OCI-LY3 (cell line): Measurements from ENCODE around the gene RASGRP3.

Experiments
- H2AFZ ChIP-seq: fragments of 200-600, 300-600 bp; shearing (Covaris generic); 2 replicates; pipeline ENCODE4 v1.6.0; 2014; ENCODE audit warnings: antibody characterized with exemption, low read depth, low read length
- H3K27ac ChIP-seq: fragments of 200-600, 300-600 bp; sonication (generic); 2 replicates; pipeline ENCODE4 v1.5.1; 2014; ENCODE audit warnings: mild to moderate bottlenecking, low read length, moderate library complexity, mixed read lengths
- H3K27me3 ChIP-seq: fragments of 200-600, 300-600 bp; sonication (generic); 2 replicates; pipeline ENCODE4 v1.6.1; 2014; ENCODE audit warnings: low read depth, low read length, mixed read lengths
- H3K36me3 ChIP-seq: fragments of 200-600, 300-600 bp; sonication (generic); replicated peaks from 2 replicates; pipeline ENCODE3; 2014; ENCODE audit warnings: low read depth, low read length, mixed read lengths
- H3K4me1 ChIP-seq: fragments of 300-600, 200-600 bp; sonication (generic); 2 replicates; pipeline ENCODE4 v1.6.1; 2014; ENCODE audit warnings: low read length, mixed read lengths
- H3K4me2 ChIP-seq: fragments of 200-600, 300-600 bp; sonication (generic); 2 replicates; pipeline ENCODE4 v1.6.1; 2014; ENCODE audit warnings: low read length, mixed read lengths
- H3K4me3 ChIP-seq: fragments of 300-600, 200-600 bp; sonication (generic); 2 replicates; pipeline ENCODE4 v1.5.1; 2014; ENCODE audit warnings: antibody characterized with exemption, mild to moderate bottlenecking, low read length, moderate library complexity
- H3K79me2 ChIP-seq: fragments of 300-600, 200-600 bp; shearing (Covaris generic); 2 replicates; pipeline ENCODE4 v1.6.1; 2014; ENCODE audit warnings: mild to moderate bottlenecking, low read length, mixed read lengths
- H3K9ac ChIP-seq: fragments of 300-600, 200-600 bp; shearing (Covaris generic); 2 replicates; pipeline ENCODE4 v1.6.0; 2014; ENCODE audit warnings: mild to moderate bottlenecking, low read length, moderate library complexity
- H3K9me3 ChIP-seq: fragments of 200-600, 300-600 bp; shearing (Covaris generic); 2 replicates; pipeline ENCODE4 v1.6.1; 2014; ENCODE audit warnings: low read length, mixed read lengths; ENCODE audit not compliant: insufficient read depth
- H4K20me1 ChIP-seq: fragments of 200-600, 300-600 bp; sonication (generic); 2 replicates; pipeline ENCODE4 v1.6.1; 2016; ENCODE audit warnings: low read length, mixed read lengths; ENCODE audit not compliant: insufficient read depth
- CTCF ChIP-seq: fragments of 200-600, 300-600 bp; sonication (generic); IDR thresholded peaks from 2 replicates; pipeline ENCODE4 v1.5.1; 2014; ENCODE audit warnings: antibody characterized with exemption, low read length, low read depth
- EZH2phosphoT487 ChIP-seq: fragments of 200-600 bp; shearing (Covaris generic); IDR thresholded peaks from 2 replicates; pipeline ENCODE4 v1.6.1; 2018; ENCODE audit warnings: antibody characterized with exemption, mixed run types, low read depth

Gene RASGRP3

GRCh38 chr2:33518200-33518599, 41.8 kb downstream of the RASGRP3 start:
- H4K20me1 ChIP-seq, result peaks cover under 1% of the 10 kb centered on the region; the same call in 1 of the 2 replicates
- no peak for TF ChIP-seq CTCF
- no peak for TF ChIP-seq EZH2phosphoT487
- H3K9ac ChIP-seq, result no peak overlapping the region
- H3K79me2 ChIP-seq, result peaks cover 17% of the 10 kb centered on the region
- H3K36me3 ChIP-seq, result peaks cover 87% of the 10 kb centered on the region
- H3K4me2 ChIP-seq, result no peak overlapping the region
- H2AFZ ChIP-seq, result no peak overlapping the region
- H3K4me1 ChIP-seq, result no peaks in the 10 kb centered on the region
- no peak overlapping the region for H3K4me3 ChIP-seq
- H3K27me3 ChIP-seq, result no peaks in the 10 kb centered on the region
- no peaks in the 10 kb centered on the region for H3K9me3 ChIP-seq
- H3K27ac ChIP-seq, result no peak overlapping the region

GRCh38 chr2:33518929-33519328, 42.5 kb downstream of the RASGRP3 start:
- Histone ChIP-seq H2AFZ (no peak overlapping the region), H3K36me3 (peaks cover 87% of the 10 kb centered on the region), H4K20me1 (no peaks in the 10 kb centered on the region), H3K27me3 (no peaks in the 10 kb centered on the region), H3K27ac (no peak overlapping the region), H3K4me1 (no peaks in the 10 kb centered on the region), H3K4me3 (no peak overlapping the region), H3K4me2 (no peak overlapping the region), H3K9ac (no peak overlapping the region), H3K79me2 (peaks cover 10% of the 10 kb centered on the region; the same call in 1 of the 2 replicates), H3K9me3 (no peaks in the 10 kb centered on the region)
- no peak for TF ChIP-seq EZH2phosphoT487
- TF ChIP-seq CTCF, result no peak

GRCh38 chr2:33521791-33522281, 45.4 kb downstream of the RASGRP3 start:
- Histone ChIP-seq H3K27ac (no peak overlapping the region), H3K4me1 (peaks cover 10% of the 10 kb centered on the region), H3K4me3 (no peak overlapping the region), H2AFZ (no peak overlapping the region), H3K4me2 (no peak overlapping the region), H3K36me3 (peaks cover 84% of the 10 kb centered on the region), H3K27me3 (no peaks in the 10 kb centered on the region), H4K20me1 (no peaks in the 10 kb centered on the region), H3K9me3 (no peaks in the 10 kb centered on the region), H3K9ac (no peak overlapping the region), H3K79me2 (no peaks in the 10 kb centered on the region; the same call in 1 of the 2 replicates)
- no peak for TF ChIP-seq EZH2phosphoT487
- no peak for TF ChIP-seq CTCF

- no peak overlapping the region for H3K4me2 ChIP-seq
- no peak overlapping the region for H2AFZ ChIP-seq
- H3K9ac ChIP-seq, result no peak overlapping the region
- no peak overlapping the region for H3K4me3 ChIP-seq
- TF ChIP-seq CTCF (no peak), EZH2phosphoT487 (no peak)
- no peaks in the 10 kb centered on the region; the same call in 1 of the 2 replicates for H3K79me2 ChIP-seq
- no peaks in the 10 kb centered on the region for H3K9me3 ChIP-seq
- H3K36me3 ChIP-seq, result peaks cover 84% of the 10 kb centered on the region
- H4K20me1 ChIP-seq, result no peaks in the 10 kb centered on the region
- H3K27me3 ChIP-seq, result no peaks in the 10 kb centered on the region
- no peak overlapping the region for H3K27ac ChIP-seq
- peaks cover 18% of the 10 kb centered on the region for H3K4me1 ChIP-seq
These were observed 46.1 kb downstream of the RASGRP3 start for GRCh38 chr2:33522576-33522975.
